ENCODE measurements around the gene KRT84. TPM values are rescaled to one million over a fixed set of nuclear protein-coding genes. Genes with fewer than 3 reads are reported as not detected.

KRT84 gene
- total and polyA plus RNA-seq, 2 of the 4 experiments (the other 2 are of a cell fraction): not detected

DNA sequence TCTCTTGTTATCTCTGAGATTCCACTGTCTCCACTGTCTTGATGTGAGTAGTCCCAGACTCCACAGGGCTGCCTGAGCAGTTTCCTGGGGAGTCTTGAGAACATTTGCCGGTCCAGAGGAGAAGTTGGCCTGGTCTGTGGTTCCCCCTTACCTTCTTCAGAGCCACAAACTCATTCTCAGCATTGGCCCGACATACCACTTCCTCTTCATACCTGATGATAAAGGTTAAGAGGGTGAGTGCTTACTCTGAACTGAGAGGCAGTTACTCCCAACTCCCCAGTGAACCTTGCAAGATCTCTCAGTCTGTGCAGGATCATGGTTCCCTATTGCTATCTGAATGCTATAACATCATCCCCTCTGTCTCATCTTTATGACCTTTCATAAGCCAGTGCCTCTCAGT lies 2.6 kb downstream of the KRT84 start:
- no peak overlapping the region for H2BK120ac ChIP-seq (ENCODE audit: low read depth, low read length)
- H4K20me1 ChIP-seq (ENCODE audit: insufficient read depth, low read length): no peaks in the 10 kb centered on the region
- no peak overlapping the region for H2AK9ac ChIP-seq (replicated peaks; ENCODE audit: low read depth, low read length, poor library complexity)
- no peaks in the 10 kb centered on the region for H3K9me3 ChIP-seq (ENCODE audit: control insufficient read depth, insufficient read depth, low read length)
- H3K4me1 ChIP-seq (ENCODE audit: control insufficient read depth, insufficient read depth, low read length): no peaks in the 10 kb centered on the region
- no peak overlapping the region for H2BK20ac ChIP-seq (ENCODE audit: low read depth, low read length)
- H2BK15ac ChIP-seq (ENCODE audit: low read depth, low read length): no peak overlapping the region
- H2AFZ ChIP-seq (replicated peaks; ENCODE audit: low read length, poor library complexity): no peak overlapping the region
- POLR2A ChIA-PET (ENCODE audit: unreplicated experiment): no interaction called here
- CTCF ChIA-PET: no interaction called here
- TF ChIP-seq POLR2A (IDR thresholded peaks at IDR 0.05; ENCODE audit: low read depth, low read length): no peak
- no peak for TF ChIP-seq FOS (IDR thresholded peaks at IDR 0.05; ENCODE audit: low read depth, low read length)
- TF ChIP-seq BHLHE40 (IDR thresholded peaks at IDR 0.05; ENCODE audit: low read depth, low read length): no peak
- no peak for TF ChIP-seq RAD21 (IDR thresholded peaks at IDR 0.05; ENCODE audit: low read length)
- no peak for TF ChIP-seq RCOR1 (IDR thresholded peaks at IDR 0.05; ENCODE audit: insufficient replicate concordance, low read length)
- TF ChIP-seq, protein P1, sequence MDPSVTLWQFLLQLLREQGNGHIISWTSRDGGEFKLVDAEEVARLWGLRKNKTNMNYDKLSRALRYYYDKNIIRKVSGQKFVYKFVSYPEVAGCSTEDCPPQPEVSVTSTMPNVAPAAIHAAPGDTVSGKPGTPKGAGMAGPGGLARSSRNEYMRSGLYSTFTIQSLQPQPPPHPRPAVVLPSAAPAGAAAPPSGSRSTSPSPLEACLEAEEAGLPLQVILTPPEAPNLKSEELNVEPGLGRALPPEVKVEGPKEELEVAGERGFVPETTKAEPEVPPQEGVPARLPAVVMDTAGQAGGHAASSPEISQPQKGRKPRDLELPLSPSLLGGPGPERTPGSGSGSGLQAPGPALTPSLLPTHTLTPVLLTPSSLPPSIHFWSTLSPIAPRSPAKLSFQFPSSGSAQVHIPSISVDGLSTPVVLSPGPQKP (IDR thresholded peaks at IDR 0.05; ENCODE audit: borderline replicate concordance, low read depth, low read length): no peak
- no peak for TF ChIP-seq SMC3 (IDR thresholded peaks at IDR 0.05; ENCODE audit: low read depth, low read length)
- TF ChIP-seq RFX5 (IDR thresholded peaks at IDR 0.05; ENCODE audit: low read depth, low read length): no peak
- TF ChIP-seq, protein P2, sequence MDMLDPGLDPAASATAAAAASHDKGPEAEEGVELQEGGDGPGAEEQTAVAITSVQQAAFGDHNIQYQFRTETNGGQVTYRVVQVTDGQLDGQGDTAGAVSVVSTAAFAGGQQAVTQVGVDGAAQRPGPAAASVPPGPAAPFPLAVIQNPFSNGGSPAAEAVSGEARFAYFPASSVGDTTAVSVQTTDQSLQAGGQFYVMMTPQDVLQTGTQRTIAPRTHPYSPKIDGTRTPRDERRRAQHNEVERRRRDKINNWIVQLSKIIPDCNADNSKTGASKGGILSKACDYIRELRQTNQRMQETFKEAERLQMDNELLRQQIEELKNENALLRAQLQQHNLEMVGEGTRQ (IDR thresholded peaks at IDR 0.05; ENCODE audit: low read depth, low read length): no peak
- TF ChIP-seq CEBPB (IDR thresholded peaks at IDR 0.05; ENCODE audit: low read depth, low read length): no peak
- no peak for TF ChIP-seq MAFK (IDR thresholded peaks at IDR 0.05; ENCODE audit: low read depth, low read length)
- no peak for TF ChIP-seq CHD1 (IDR thresholded peaks at IDR 0.05; ENCODE audit: low read depth, low read length)
- no peak for TF ChIP-seq MXI1 (IDR thresholded peaks at IDR 0.05; ENCODE audit: borderline replicate concordance, low read depth, low read length)
- no peak for TF ChIP-seq NFE2L2 (IDR thresholded peaks at IDR 0.05; ENCODE audit: low read depth, low read length)
- no peak for TF ChIP-seq MAZ (IDR thresholded peaks at IDR 0.05; ENCODE audit: borderline replicate concordance, low read depth, low read length)
- TF ChIP-seq, protein P3, sequence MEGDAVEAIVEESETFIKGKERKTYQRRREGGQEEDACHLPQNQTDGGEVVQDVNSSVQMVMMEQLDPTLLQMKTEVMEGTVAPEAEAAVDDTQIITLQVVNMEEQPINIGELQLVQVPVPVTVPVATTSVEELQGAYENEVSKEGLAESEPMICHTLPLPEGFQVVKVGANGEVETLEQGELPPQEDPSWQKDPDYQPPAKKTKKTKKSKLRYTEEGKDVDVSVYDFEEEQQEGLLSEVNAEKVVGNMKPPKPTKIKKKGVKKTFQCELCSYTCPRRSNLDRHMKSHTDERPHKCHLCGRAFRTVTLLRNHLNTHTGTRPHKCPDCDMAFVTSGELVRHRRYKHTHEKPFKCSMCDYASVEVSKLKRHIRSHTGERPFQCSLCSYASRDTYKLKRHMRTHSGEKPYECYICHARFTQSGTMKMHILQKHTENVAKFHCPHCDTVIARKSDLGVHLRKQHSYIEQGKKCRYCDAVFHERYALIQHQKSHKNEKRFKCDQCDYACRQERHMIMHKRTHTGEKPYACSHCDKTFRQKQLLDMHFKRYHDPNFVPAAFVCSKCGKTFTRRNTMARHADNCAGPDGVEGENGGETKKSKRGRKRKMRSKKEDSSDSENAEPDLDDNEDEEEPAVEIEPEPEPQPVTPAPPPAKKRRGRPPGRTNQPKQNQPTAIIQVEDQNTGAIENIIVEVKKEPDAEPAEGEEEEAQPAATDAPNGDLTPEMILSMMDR (conservative IDR thresholded peaks at IDR 0.05; ENCODE audit: low read depth, low read length): no peak
- H3K56ac ChIP-seq (ENCODE audit: extremely low read depth, insufficient read depth, low read length): no peak overlapping the region
- no peak overlapping the region for H3K9ac ChIP-seq (ENCODE audit: low read depth, low read length)
- no CpG with 5 or more reads among the region's 2 CpGs for WGBS, 2 experiments (ENCODE audit: extremely low coverage in 2 of 2, insufficient read length in 1 of 2)
- H3K27me3 ChIP-seq (ENCODE audit: control insufficient read depth, insufficient read depth, low read length): peaks cover 53% of the 10 kb centered on the region
- in situ Hi-C loops (cut with MboI; ENCODE audit: low sequenced_read_pairs): no loop called here
- no peak overlapping the region for H3K4me3 ChIP-seq (ENCODE audit: insufficient read depth, low read depth, low read length)
- H3K79me1 ChIP-seq (ENCODE audit: low read depth in 1 of 2, low read length in 2 of 2): no peaks in the 10 kb centered on the region
- no peak overlapping the region for H2AK5ac ChIP-seq (ENCODE audit: low read depth, low read length)
- H3K27ac ChIP-seq (ENCODE audit: insufficient read depth, low read length): no peak overlapping the region
- H3K36me3 ChIP-seq (ENCODE audit: control insufficient read depth, insufficient read depth, low read length): no peaks in the 10 kb centered on the region
- H3K14ac ChIP-seq (replicated peaks; ENCODE audit: low read depth, low read length): no peak overlapping the region
- H2BK5ac ChIP-seq (ENCODE audit: low read depth, low read length, poor library complexity, severe bottlenecking): no peak overlapping the region
- no peak overlapping the region for H3K18ac ChIP-seq (ENCODE audit: low read depth, low read length)
- ATAC-seq (ENCODE audit: low read depth) (no peak), DNase-seq (no peak)
- H4K5ac ChIP-seq (ENCODE audit: low read depth, low read length): no peak overlapping the region
- no peak overlapping the region for H4K91ac ChIP-seq (ENCODE audit: insufficient read depth, low read depth, low read length)
- dilution Hi-C loops (cut with HindIII; ENCODE audit: low sequenced_read_pairs, unreplicated experiment): no loop called here
- intact Hi-C loops (cut with micrococcal nuclease): no loop called here
- no peak overlapping the region for H4K8ac ChIP-seq (ENCODE audit: low read depth in 2 of 2, low read length in 2 of 2)
- no TSS peak for BruUV-seq (replicated peaks)
- no peaks in the 10 kb centered on the region for H3K9me1 ChIP-seq (ENCODE audit: insufficient read depth, low read length)
- H3K4me2 ChIP-seq (ENCODE audit: low read depth, low read length): no peak overlapping the region
- no peak overlapping the region for H3K23ac ChIP-seq (ENCODE audit: low read depth, low read length)
- no peak overlapping the region for H3K4ac ChIP-seq (ENCODE audit: low read depth, low read length)
